Heart left ventricle (tissue), 13 donors: Measurements from ENCODE around the gene CBLN1.

Experiments
- POLR2A ChIP-seq, 2 donors: fragments of 450-650 bp; IDR thresholded peaks; one replicate each; pipeline ENCODE4 v1.6.1; 2017; ENCODE audit warnings: antibody characterized with exemption in 2 of 2, mild to moderate bottlenecking in 2 of 2, moderate library complexity in 2 of 2
- TF ChIP-seq, protein P1 (sequence below), 12 donors: fragments of 200-600 bp; sonication (generic) in 4 of 12; IDR thresholded peaks; one replicate each; pipeline versions ENCODE4 v1.5.0 to v1.8.0; 2018 to 2022; ENCODE audit warnings: antibody characterized with exemption in 12 of 12, mild to moderate bottlenecking in 5 of 12
- donor health status: ischemic (EF 13 %, LVEDD 7.1; RV severe dilation, severe dysfunction).
- donor health status: DM: no; HTN: yes; CAD: no.
- donor health status: DM: no; HTN: no; CAD: no.
- donor health status: ischemic (EF 25% LVEDD 6.9; RV normal size, moderate dysfunction).
- donor health status: ischemic (EF 25% LVEDD 5.7; RV mildly dilated, moderate dysfunction).
- donor health status: ischemic (EF 35%, LVEDD 5.7; RV mildly dilated, moderate dysfunction).
- donor health status: nonischemic (EF 11% LVEDD 7.7; RV severe dilation, severe dysfunction).
- donor health status: DM: yes; HTN: yes; CAD: no.
- donor health status: PGD.
- donor health status: ischemic (EF 29% LVEDD 5.4; RV normal size, mild dysfunction).
- donor health status: nonischemic (EF 23%, LVEDD 6.1; RV moderate dilation, normal function).

DNA sequence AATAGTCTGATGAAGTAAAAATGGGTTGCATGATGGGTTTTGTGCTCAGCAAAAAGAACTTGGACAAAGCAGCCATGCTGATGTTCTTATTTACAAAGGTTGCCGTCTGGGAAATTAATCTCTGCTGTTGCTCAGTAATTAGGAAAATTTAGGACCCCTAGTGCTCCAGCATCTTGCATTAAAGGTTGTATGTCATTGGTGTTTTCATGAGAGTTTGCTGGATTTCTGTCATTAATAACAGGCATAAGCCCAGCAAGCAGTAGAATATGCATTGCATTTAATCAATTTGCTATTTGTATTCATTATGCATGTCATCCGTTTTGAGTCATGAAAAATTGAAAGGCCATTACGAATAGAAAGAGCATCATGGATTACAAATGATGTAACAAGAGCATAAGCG is 46.7 kb upstream of the CBLN1 start:
- no peak for TF ChIP-seq POLR2A (IDR thresholded peaks at IDR 0.05)
- TF ChIP-seq, protein P1, sequence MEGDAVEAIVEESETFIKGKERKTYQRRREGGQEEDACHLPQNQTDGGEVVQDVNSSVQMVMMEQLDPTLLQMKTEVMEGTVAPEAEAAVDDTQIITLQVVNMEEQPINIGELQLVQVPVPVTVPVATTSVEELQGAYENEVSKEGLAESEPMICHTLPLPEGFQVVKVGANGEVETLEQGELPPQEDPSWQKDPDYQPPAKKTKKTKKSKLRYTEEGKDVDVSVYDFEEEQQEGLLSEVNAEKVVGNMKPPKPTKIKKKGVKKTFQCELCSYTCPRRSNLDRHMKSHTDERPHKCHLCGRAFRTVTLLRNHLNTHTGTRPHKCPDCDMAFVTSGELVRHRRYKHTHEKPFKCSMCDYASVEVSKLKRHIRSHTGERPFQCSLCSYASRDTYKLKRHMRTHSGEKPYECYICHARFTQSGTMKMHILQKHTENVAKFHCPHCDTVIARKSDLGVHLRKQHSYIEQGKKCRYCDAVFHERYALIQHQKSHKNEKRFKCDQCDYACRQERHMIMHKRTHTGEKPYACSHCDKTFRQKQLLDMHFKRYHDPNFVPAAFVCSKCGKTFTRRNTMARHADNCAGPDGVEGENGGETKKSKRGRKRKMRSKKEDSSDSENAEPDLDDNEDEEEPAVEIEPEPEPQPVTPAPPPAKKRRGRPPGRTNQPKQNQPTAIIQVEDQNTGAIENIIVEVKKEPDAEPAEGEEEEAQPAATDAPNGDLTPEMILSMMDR (IDR thresholded peaks at IDR 0.05), result no peak
